Measurements from ENCODE around the gene EFNB3.

Gene EFNB3

DNA sequence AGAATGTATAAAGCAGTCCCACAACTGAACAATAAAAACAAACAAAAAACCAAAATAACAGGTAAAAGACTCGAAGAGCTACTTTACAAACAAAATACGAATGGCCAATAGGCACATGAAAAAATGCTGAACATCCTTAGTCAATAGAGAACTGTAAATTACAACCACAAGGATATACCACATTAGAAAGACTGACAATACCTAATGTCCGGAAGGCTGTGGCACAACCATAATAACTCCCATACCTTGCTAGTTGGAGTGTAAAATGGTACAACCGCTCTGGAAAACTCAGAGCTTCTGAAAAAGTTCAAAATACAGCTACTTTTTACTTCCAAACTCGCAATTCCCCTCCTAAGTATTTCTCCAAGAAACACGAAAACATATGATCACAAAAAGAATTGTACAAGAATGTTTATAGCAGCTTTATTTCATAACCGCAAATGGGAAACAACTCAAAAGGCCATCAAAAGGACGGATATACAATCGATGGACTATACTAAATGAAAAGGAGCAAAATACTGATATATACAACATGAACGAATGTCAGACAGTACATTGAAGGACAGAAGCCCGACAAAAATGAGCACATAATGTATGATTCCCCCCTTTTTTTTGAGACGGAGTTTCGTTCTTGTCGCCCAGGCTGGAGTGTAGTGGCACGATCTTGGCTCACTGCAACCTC is 20.0 kb upstream of the EFNB3 start:
- Histone ChIP-seq H3K4me1 (ENCODE audit: control insufficient read depth, insufficient read depth, low read length, poor library complexity, severe bottlenecking) (peaks cover 29% of the 10 kb centered on the region), H3K4me3 (ENCODE audit: insufficient read depth, low read depth, low read length, poor library complexity, severe bottlenecking) (peak overlapping the region; percentile 97), H3K27me3 (replicated peaks; ENCODE audit: control insufficient read depth, insufficient read depth, low read length, poor library complexity, severe bottlenecking) (no peaks in the 10 kb centered on the region), H3K36me3 (ENCODE audit: control insufficient read depth, insufficient read depth, low read length) (no peaks in the 10 kb centered on the region), H3K9me3 (ENCODE audit: control insufficient read depth, low read length) (no peaks in the 10 kb centered on the region), H3K27ac (ENCODE audit: insufficient read depth, low read length, poor library complexity, severe bottlenecking) (peak overlapping the region; percentile 98)
- DNase-seq: no peak

GRCh38 chr17:7685533-7686221 is 19.3 kb upstream of the EFNB3 start:
- H3K4me3 ChIP-seq (ENCODE audit: insufficient read depth, low read depth, low read length, poor library complexity, severe bottlenecking): peak overlapping the region; percentile 97
- no peaks in the 10 kb centered on the region for H3K36me3 ChIP-seq (ENCODE audit: control insufficient read depth, insufficient read depth, low read length)
- H3K4me1 ChIP-seq (ENCODE audit: control insufficient read depth, insufficient read depth, low read length, poor library complexity, severe bottlenecking): peaks cover 29% of the 10 kb centered on the region

GRCh38 chr17:7686222-7687071 is 18.6 kb upstream of the EFNB3 start:
- Histone ChIP-seq H3K4me3 (ENCODE audit: insufficient read depth, low read depth, low read length, poor library complexity, severe bottlenecking) (peak overlapping the region; percentile 97), H3K27me3 (replicated peaks; ENCODE audit: control insufficient read depth, insufficient read depth, low read length, poor library complexity, severe bottlenecking) (no peaks in the 10 kb centered on the region), H3K36me3 (ENCODE audit: control insufficient read depth, insufficient read depth, low read length) (no peaks in the 10 kb centered on the region), H3K27ac (ENCODE audit: insufficient read depth, low read length, poor library complexity, severe bottlenecking) (peak overlapping the region; percentile 98), H3K9me3 (ENCODE audit: control insufficient read depth, low read length) (no peaks in the 10 kb centered on the region), H3K4me1 (ENCODE audit: control insufficient read depth, insufficient read depth, low read length, poor library complexity, severe bottlenecking) (peaks cover 29% of the 10 kb centered on the region)
- peak; percentile 50 to 73 (median 71) for DNase-seq

More at GRCh38 chr17:7685533-7686221, 19.3 kb upstream of the EFNB3 start:
- peak overlapping the region; percentile 98 for H3K27ac ChIP-seq (ENCODE audit: insufficient read depth, low read length, poor library complexity, severe bottlenecking)
- H3K27me3 ChIP-seq (replicated peaks; ENCODE audit: control insufficient read depth, insufficient read depth, low read length, poor library complexity, severe bottlenecking): no peaks in the 10 kb centered on the region
- H3K9me3 ChIP-seq (ENCODE audit: control insufficient read depth, low read length): no peaks in the 10 kb centered on the region
- peak; percentile 76 to 87 (median 82) for DNase-seq

- DNase-seq: peak; percentile 75 to 87 (median 84)
- Histone ChIP-seq H3K4me1 (ENCODE audit: control insufficient read depth, insufficient read depth, low read length, poor library complexity, severe bottlenecking) (peaks cover 29% of the 10 kb centered on the region), H3K4me3 (ENCODE audit: insufficient read depth, low read depth, low read length, poor library complexity, severe bottlenecking) (peak within 1 kb of the TSS; percentile 97)
These were observed 17.7 kb upstream of the EFNB3 start, which contains the start of gene TP53 for GRCh38 chr17:7687072-7687907. Gene TP53 (minus strand): TSS chr17:7687490. CDS start chr17:7676594, 10,896 bp downstream.

DNA sequence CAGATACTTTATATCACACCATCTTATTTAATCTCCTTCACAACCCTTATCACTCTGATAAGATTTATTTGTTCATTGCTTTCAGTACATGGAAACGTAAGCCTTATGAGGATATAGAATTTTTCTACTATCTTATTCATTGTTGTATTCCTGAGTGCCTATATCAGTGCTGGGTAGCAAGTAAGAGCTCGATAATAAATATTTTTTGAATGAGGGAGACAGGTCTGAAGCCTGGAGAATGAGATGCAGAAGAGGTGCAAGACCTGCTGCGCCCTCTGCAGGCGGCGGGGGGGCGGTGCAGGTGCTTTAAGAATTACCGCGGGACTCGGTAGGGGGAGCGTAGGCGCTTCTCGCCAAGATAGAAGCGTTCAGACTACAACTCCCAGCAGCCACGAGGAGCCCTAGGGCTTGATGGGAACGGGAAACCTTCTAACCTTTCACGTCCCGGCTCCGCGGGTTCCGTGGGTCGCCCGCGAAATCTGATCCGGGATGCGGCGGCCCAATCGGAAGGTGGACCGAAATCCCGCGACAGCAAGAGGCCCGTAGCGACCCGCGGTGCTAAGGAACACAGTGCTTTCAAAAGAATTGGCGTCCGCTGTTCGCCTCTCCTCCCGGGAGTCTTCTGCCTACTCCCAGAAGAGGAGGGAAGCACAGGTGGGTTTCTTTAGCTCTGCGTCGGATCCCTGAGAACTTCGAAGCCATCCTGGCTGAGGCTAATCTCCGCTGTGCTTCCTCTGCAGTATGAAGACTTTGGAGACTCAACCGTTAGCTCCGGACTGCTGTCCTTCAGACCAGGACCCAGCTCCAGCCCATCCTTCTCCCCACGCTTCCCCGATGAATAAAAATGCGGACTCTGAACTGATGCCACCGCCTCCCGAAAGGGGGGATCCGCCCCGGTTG is 16.8 kb upstream of the EFNB3 start, which contains the start of gene WRAP53:
TSS of gene WRAP53 (plus strand) at position 570 of the 900 bp plus-strand sequence. CDS start at position 742, 172 bp downstream.
- DNase-seq: peak; percentile 87 to 92 (median 92)
- peak within 1 kb of the TSS; percentile 97 for H3K4me3 ChIP-seq (ENCODE audit: insufficient read depth, low read depth, low read length, poor library complexity, severe bottlenecking)
- H3K36me3 ChIP-seq (ENCODE audit: control insufficient read depth, insufficient read depth, low read length): no peaks in the 10 kb centered on the region
- H3K27me3 ChIP-seq (replicated peaks; ENCODE audit: control insufficient read depth, insufficient read depth, low read length, poor library complexity, severe bottlenecking): no peaks in the 10 kb centered on the region
- peak within 1 kb of the TSS; percentile 98 for H3K27ac ChIP-seq (ENCODE audit: insufficient read depth, low read length, poor library complexity, severe bottlenecking)
- H3K9me3 ChIP-seq (ENCODE audit: control insufficient read depth, low read length): no peaks in the 10 kb centered on the region
- peaks cover 29% of the 10 kb centered on the region for H3K4me1 ChIP-seq (ENCODE audit: control insufficient read depth, insufficient read depth, low read length, poor library complexity, severe bottlenecking)

More at GRCh38 chr17:7687072-7687907, 17.7 kb upstream of the EFNB3 start, which contains the start of gene TP53:
- Histone ChIP-seq H3K27me3 (replicated peaks; ENCODE audit: control insufficient read depth, insufficient read depth, low read length, poor library complexity, severe bottlenecking) (no peaks in the 10 kb centered on the region), H3K27ac (ENCODE audit: insufficient read depth, low read length, poor library complexity, severe bottlenecking) (peak within 1 kb of the TSS; percentile 98), H3K9me3 (ENCODE audit: control insufficient read depth, low read length) (no peaks in the 10 kb centered on the region), H3K36me3 (ENCODE audit: control insufficient read depth, insufficient read depth, low read length) (no peaks in the 10 kb centered on the region)

DNA sequence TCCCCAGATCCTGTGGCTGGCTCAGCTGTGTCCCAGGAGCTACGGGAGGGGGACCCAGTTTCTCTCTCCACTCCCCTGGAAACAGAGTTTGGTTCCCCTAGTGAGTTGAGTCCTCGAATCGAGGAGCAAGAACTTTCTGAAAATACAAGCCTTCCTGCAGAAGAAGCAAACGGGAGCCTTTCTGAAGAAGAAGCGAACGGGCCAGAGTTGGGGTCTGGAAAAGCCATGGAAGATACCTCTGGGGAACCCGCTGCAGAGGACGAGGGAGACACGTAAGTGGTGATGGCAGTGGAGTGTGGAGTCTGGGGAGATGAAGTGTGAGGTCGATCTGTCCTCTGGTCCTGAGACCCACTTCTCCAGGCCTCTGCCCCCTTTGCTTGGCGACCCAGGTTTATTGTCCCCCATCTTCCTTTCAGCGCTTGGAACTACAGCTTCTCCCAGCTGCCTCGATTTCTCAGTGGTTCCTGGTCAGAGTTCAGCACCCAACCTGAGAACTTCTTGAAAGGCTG is 16.1 kb upstream of the EFNB3 start:
- DNase-seq: no peak
- Histone ChIP-seq H3K9me3 (ENCODE audit: control insufficient read depth, low read length) (no peaks in the 10 kb centered on the region), H3K4me1 (ENCODE audit: control insufficient read depth, insufficient read depth, low read length, poor library complexity, severe bottlenecking) (peaks cover 27% of the 10 kb centered on the region), H3K36me3 (ENCODE audit: control insufficient read depth, insufficient read depth, low read length) (no peaks in the 10 kb centered on the region), H3K27ac (ENCODE audit: insufficient read depth, low read length, poor library complexity, severe bottlenecking) (peak overlapping the region; percentile 67), H3K4me3 (ENCODE audit: insufficient read depth, low read depth, low read length, poor library complexity, severe bottlenecking) (peak overlapping the region; percentile 97), H3K27me3 (replicated peaks; ENCODE audit: control insufficient read depth, insufficient read depth, low read length, poor library complexity, severe bottlenecking) (no peaks in the 10 kb centered on the region)

DNA sequence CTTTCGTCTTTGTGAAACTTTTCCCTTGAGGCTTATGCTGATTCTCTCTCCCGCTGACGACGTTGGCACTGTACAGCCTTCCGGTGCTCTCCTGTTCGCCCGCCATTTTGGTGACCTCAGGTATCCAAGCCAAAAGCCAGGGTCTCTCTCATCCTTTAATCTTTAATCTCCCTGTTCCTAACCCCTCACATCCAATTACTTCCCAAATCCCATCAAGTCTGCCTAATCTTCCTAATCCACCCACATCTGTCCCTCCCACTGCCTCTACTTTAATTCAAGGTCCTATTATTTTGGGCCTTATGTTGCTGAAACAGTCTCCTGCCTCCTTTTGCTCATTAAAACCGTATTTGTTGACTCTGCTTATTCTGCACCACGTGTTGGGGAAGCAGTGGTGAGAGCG is 9.4 kb upstream of the EFNB3 start:
- Histone ChIP-seq H3K4me3 (ENCODE audit: insufficient read depth, low read depth, low read length, poor library complexity, severe bottlenecking) (no peak overlapping the region), H3K36me3 (ENCODE audit: control insufficient read depth, insufficient read depth, low read length) (peaks cover 7% of the 10 kb centered on the region), H3K4me1 (ENCODE audit: control insufficient read depth, insufficient read depth, low read length, poor library complexity, severe bottlenecking) (no peaks in the 10 kb centered on the region), H3K27ac (ENCODE audit: insufficient read depth, low read length, poor library complexity, severe bottlenecking) (no peak overlapping the region), H3K27me3 (replicated peaks; ENCODE audit: control insufficient read depth, insufficient read depth, low read length, poor library complexity, severe bottlenecking) (no peaks in the 10 kb centered on the region), H3K9me3 (ENCODE audit: control insufficient read depth, low read length) (no peaks in the 10 kb centered on the region)
- no peak for DNase-seq

GRCh38 chr17:7697828-7698588 is 7.0 kb upstream of the EFNB3 start:
- no peak overlapping the region for H3K27ac ChIP-seq (ENCODE audit: insufficient read depth, low read length, poor library complexity, severe bottlenecking)
- H3K9me3 ChIP-seq (ENCODE audit: control insufficient read depth, low read length): no peaks in the 10 kb centered on the region
- H3K27me3 ChIP-seq (replicated peaks; ENCODE audit: control insufficient read depth, insufficient read depth, low read length, poor library complexity, severe bottlenecking): no peaks in the 10 kb centered on the region
- peaks cover 19% of the 10 kb centered on the region for H3K36me3 ChIP-seq (ENCODE audit: control insufficient read depth, insufficient read depth, low read length)
- no peaks in the 10 kb centered on the region for H3K4me1 ChIP-seq (ENCODE audit: control insufficient read depth, insufficient read depth, low read length, poor library complexity, severe bottlenecking)
- DNase-seq: no peak
- no peak overlapping the region for H3K4me3 ChIP-seq (ENCODE audit: insufficient read depth, low read depth, low read length, poor library complexity, severe bottlenecking)
